ENCODE measurements around the gene CAMK1D.

GRCh38 chr10:12812571-12812970 is 463.2 kb downstream of the CAMK1D start:
- TF ChIP-seq CTCF (conservative IDR thresholded peaks at IDR 0.05 in 1 of 2, IDR thresholded peaks at IDR 0.05 in 1 of 2; ENCODE audit: extremely low read depth in 1 of 2, insufficient read depth in 1 of 2, low read depth in 1 of 2, low read length in 2 of 2), result no peak
- no peak for TF ChIP-seq EZH2 (IDR thresholded peaks at IDR 0.05; ENCODE audit: borderline replicate concordance, low read length)
